NCI-H2107 (cell line): Measurements from ENCODE around the gene ASCC1.
"Not testable (repeated sequence)": the region's sequence is repeated elsewhere in the genome, so short reads cannot be mapped to it uniquely, and the experiment has no call there.

Experiments used
- DNase-seq: peaks from one replicate; lab custom pipeline; 2025; lab: John Stamatoyannopoulos, UW

The ASCC1 gene, protein sequence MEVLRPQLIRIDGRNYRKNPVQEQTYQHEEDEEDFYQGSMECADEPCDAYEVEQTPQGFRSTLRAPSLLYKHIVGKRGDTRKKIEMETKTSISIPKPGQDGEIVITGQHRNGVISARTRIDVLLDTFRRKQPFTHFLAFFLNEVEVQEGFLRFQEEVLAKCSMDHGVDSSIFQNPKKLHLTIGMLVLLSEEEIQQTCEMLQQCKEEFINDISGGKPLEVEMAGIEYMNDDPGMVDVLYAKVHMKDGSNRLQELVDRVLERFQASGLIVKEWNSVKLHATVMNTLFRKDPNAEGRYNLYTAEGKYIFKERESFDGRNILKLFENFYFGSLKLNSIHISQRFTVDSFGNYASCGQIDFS

DNA sequence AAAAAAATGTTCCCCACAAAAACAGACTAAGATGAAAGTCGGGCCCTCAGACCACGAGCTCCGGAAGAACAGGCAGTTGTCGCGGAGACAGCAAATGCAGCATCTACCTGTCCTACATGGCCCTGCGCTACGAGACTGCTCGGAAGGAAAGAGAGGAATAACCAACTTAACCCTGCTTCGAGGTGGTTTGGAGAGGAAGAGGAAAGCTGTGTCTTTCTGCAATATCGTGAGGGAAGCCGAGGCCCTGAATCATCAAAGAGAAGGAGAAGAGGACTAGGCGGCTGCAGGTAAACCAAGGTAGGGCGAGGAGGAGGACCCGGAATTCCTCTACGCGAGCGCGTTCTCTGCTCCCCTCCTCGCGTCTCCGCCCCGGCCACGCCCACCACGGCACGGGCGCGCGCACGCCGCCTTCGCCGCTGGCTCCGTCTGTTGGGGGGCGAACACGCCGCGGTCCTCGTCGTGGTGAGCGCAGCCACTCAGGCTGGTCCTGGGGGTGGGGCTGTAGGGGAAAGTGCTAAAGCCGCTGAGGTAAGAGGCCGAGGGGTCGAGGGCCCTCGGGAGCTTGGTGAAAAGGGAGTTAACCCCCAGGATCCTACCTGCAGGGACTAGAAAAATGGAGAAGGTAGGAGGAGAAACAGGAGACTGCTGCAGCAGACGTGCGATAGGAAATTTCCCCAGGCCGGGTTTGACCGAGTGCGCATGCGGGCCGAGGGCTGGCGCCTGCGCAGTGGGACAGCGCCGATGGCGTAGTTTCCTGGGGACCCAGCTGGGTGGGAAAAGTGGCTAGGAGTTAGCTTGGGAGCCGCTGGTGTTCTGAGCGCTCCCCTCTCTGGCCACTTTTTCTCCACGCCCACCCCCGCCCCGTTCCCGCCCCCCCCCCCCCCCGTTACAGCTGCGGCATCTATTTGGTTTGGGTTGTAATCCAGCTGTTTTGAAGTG, at the start of gene ASCC1, which contains the start of gene ANAPC16:
Gene ASCC1 (minus strand): TSS at position 666 of the 939 bp plus-strand sequence. CDS start 2,978 bp downstream, outside the sequence.
Gene ANAPC16 (plus strand): TSS at position 402 of the 939 bp plus-strand sequence. CDS start 7,903 bp downstream, outside the sequence.
- peak; percentile 78 for DNase-seq

DNA sequence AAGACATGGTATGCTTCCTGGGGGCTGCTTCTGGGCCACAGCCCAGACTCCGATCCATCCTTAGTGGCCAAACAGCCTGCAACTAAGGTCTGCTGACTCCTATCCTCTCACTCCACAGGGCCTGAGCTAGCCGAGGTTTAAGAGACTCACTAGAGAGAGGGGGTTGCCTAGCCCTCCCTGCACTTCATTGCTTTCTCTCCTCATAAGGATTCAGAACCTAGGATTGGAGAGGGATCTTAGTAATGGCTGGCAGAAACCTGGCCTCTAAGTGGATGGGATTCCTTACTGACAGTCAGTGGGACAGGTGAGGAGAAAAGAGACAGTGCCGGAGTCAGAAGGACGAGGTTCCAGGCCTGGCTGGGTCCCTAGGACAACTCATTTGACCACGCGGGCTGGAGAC, 49.4 kb upstream of the ASCC1 start:
- DNase-seq: no peak

DNA sequence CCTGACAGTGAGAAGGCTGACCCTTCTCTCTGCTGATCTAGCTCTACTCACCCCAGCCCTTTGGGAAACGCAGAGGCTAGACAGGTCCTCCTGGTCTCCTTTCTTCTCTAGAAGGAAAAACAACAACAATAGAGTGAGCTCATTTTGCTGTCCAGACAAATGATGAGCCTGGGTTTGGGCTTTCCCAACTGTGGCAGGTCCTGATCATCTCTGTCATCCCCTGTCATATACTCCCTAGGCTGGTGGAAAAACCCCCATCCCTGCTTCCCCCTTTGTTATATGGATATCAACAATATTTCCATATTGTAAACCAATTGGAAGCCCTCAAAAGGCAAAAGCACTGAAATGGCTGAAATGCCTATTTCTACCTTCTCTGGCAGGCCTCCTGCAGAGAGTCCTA, 48.5 kb upstream of the ASCC1 start:
- no peak for DNase-seq

DNA sequence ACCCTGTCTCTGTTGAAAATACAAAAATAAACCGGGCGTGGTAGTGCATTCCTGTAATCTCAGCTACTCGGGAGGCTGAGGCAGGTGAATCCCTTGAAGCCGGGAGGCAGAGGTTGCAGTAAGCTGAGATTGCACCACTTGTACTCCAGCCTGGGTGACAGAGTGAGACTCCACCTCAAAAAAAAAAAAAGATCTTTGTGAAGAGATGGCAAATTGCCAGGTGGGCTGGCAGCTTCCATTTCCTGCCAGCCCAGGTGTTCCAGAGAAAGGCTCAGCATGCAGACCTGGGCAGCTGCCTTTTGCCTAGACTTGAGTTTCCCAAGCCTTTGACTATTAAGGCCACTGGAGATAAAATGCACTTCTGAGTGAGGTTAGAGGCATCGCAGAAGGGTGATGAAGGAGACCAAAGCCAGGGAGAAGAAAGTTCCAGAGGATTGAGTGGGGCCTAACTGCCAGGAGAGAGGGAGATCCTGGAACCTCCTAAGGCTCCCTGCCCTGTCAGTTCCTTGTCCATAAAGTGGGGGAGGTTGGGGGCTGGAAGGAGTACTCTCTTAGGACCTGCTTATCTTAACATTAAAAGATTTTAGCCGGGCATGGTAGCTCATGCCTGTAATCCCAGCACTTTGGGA, 47.7 kb upstream of the ASCC1 start:
- DNase-seq: peak; percentile 79

DNA sequence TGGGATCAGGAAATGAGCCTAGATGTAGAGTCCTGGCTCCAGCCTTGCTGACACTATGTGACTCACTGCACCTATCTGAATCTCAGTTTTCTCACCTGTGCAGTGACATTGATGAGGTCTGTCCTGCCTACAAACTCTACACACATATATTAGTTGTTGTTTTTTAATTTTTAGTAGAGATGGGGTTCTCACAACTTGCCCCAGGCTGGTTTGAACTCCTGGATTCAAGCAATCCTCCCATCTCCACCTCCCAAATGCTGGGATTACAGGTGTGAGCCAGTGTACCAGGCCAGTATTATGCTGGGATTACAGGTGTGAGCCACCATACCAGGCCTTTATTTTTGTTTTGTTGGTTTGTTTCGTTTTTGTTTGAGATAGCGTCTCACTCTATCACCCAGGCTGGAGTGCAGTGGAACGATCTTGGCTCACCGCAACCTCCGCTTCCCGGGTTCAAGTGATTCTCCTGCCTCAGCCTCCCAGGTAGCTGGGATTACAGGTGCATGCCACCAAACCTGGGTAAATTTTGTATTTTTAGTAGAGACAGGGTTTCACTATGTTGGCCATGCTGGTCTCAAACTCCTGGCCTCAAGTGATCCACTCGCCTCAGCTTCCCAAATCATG, 45.8 kb upstream of the ASCC1 start:
- no peak for DNase-seq

DNA sequence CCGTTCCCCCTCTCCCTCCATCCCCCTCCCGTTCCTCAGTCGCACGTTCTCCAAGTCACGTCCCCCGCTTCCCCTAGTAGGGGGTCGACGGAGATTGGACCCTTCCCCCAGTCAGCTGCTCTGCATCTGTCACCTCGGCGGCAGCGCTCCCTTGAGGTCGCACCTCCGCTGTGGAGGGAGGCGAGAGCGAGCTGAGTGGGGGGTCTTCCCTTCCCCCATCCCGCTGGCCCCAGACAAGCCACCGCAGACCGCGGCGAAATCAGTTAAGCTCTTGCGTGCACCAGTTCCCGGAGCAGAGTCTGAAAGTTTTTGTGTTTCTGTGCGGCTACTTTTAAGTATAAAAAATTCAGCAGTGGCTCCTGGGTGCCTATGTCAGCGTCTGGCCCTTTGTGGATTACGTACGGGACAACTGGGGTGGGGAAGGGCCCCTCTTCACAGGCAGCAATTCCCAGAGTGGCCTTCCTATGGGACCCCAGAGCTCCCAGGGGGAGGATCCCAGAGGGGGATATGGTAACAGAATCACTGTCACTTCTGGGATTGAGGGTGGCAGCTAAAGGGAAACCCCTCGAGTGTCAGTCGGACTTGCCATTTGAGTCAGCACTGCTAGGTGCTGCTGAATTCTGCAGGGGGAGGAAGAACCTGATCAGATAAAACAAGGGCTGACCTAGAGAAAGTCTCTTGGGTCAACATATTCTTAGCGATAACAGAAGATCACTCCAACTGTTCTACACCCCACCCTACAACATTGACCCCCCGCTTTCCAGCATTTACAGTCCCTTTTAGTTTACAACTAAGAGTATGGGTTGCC, 45.1 kb upstream of the ASCC1 start:
- no peak for DNase-seq

DNA sequence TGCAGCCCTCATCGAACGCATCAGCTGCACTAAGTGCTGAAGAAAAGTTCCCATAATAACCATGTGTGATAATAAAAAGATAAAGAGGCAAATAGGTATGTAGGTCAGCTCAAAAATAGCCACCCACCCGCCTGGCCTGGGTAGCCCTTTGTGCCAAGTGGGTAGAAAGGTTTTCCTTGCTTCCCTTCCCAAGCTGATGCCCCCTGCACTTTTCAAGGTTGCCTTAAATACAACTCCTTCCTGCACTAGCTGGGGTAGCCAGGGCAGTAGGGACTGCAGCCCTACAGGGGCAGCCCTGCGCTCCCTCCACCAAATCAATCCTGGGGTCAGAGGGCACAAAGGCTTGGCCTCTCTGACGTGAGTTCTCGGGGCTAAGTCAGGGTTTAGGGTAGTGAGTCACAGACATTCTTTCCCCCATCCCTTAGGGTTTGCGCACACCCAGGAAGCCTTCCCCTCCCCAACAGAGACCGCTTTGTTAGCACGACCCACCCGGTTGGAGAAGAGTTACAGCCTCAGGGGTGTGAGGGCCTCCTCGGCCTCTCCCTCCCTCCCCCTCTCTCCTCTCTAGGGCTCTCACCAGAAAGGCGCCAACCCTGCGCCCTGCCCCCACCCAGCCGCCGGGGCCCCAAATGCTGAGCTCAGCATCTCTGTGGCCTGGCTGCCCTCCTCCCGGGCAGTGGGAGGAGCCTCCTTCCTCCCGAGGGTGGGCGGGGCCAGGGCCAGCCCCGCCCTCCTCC, 44.3 kb upstream of the ASCC1 start:
- peak; percentile 13 for DNase-seq

DNA sequence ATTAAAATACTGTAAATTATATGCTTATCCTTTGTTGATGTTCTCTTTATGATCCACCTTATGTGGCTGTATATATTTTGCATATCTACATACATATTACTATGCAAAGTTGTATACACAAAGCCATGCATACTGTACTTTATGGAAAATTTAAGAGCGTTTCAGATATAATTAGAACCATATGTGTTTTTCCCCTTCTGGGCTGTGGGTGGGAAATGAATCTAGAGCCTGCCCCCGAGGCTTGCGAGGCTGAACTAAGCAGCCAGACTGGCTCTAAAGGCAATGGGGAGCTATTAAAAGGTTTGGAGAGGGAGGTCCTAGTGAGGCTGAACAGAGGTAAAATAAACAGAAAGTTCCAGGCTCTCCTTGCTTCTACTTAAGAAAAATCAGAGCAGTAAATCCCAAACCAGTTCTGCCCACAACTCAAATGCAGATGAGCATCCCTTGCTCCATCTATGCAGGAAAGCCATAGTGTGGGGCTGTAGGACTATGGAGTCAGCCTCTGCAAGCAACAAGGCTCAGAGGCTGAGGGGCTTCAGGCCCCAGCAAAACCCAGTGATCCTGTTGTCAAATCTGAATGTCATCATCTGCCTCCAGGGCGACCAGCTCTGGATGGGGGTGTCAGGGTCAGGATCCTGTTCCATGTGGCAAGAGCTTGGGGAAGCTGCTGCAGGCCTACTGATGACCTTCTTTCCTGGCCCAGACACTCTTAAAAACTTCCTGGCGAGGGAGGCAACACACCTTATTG, 43.6 kb upstream of the ASCC1 start:
- DNase-seq: no peak

DNA sequence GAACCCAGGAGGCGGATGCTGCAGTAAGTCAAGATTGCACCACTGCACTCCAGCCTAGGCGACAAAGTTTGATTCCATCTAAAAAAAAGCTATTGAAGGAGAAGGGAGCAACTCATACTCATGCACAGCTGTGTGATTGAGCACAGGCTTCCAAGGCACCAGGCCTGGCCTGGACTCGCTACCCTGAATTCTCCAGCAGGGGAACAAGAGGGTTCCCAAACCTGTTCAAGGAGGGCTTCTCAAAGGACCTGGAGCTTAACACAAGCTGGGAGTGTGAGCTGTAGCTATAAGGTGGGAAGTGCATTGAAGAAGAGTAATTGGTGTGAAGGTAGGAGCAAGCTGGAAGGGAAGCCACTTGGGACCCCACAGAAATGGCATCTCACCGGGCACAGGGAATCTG, 42.5 kb upstream of the ASCC1 start:
- DNase-seq: no peak

DNA sequence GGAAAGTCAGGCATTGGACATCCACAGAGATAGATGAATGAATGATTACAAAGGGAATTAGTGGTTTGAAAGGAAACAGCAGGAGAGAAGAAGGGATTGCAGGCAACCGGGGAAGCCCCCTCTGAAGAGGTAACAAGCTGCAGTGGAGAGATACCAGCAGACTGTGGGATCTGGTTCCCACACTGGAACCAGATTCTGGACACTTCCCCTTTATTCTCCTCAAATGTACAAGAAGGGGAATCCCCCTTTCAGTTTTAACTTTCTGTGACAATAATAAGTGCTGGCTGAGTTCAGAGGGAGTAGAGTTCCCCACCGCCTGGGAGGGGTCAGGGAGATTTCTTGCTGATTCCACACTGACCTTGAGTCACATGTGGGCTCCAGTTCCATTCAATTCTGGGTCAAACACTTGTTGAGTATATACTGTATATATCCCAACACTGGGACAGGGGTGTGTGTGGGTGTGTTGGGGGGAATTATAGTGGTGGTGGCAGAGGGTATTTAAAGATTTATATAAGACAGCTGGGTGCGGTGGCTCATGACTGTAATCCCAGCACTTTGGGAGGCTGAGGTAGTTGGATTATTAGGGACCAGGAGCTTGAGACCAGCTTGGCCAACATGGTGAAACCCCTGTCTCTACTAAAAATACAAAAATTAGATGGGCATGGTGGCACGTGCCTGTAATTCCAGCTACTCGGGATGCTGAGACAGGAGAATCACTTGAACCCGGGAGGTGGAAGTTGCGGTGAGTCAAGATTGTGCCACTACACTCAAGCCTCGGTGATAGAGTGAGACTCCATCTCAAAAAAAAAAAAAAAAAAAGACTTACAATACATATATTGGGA, 41.2 kb upstream of the ASCC1 start:
- DNase-seq: no peak

DNA sequence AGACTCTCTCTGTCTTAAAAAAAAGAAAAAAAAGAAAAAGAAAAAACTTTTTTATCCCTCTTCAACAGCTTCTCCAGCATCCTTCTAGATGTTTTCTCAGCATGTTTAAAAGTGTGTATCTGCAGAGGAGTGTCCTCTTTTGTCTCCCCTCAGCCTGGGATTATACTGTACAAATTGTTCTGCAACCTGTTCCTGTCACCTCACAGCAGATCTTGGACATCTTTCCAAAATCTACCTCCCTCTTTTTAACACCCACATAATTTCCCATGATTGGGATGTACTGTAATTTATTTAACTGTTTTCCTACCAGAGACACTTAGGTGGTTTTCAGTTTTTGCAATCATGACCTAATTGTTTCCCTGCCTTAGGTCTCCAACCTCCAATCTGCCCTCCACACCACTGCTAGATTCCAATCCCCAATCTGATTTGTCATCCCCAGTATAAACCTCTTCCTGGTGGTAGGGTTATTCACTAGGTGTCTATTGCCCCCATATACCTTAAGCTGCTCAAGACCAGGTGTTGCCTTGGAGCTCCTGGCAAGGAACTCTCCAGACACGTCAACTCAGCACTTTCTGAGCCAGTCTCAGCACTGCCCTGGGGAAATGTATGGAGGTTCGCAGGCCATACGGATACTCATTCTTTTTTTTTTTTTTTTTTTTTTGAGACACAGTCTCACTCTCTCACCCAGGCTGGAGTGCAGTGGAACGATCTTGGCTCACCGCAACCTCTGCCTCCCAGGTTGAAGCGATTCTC, 40.1 kb upstream of the ASCC1 start:
- DNase-seq: no peak

DNA sequence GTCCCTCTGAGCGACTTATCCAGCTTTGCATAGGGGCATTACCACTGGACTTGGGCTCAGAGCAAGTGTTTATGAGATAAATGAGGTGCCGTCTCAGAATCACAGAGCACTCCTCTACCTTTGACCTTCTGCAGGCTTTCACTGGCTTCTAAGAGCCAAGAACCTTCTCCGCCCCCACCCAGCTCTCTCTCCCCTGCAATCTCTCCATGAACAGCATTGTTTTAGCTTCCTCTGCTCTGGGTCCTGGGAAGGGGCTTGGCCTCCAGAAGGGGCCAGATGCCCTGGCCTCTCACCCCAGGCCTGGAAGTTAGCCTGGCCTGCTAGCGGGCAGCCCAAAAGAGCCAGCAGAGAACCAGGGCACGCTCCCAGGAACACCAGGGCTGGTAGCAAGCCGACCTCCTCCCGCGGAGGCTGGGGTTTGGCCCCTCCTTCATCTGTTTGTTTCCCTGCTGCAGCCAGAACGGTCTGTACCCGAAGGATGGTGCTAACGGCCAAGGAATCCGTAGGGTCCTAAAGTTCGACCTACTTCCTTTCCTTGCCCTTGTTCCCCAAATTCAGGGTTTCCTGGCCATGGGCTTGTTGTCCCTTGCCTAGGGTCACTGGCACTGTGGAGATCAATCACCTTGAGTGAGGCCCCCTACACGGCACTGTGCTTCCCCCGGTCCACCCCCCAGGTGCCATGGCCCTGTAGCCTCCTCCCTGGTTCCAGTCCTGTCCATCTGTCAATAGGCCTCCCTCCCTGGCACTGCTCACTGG, 38.9 kb upstream of the ASCC1 start:
- DNase-seq: no peak

DNA sequence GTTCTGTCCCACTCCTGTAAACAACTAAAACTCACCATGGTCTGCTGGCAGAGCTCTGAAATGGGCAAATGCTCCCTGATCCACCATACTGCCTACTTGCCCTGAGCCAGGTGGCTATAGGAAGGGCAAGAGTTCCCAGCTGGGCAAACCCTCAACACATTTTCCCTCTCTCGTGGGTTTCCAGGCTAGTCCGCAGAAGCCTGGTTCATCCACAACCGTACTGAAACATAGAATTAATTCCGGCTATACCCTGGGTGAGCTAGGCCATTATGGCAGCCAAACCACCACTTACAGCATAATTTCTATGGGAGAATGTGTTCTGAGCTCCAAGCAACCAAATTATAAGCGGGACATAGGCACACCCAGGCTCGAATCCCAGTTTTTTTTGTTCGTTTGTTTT, 37.5 kb upstream of the ASCC1 start:
- DNase-seq: no peak

DNA sequence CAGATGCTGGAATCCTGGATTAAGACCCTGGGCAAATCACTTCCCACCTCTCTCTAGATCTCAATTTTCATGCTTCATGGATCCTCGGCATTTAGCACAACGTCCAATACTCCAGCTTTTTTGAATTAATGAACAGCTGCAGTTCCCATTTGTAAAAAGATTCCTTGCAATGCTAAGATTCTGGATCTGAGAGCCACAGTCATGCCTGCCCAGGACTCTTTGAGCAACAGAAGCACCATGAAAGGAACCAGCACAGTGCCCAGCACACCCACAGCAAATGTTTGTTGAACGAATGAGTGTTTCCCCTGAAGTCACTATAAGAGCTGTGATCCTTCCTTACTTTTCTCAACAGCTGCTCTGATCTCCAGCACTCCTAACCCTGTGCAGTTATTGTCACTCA, 36.9 kb upstream of the ASCC1 start:
- DNase-seq: no peak

DNA sequence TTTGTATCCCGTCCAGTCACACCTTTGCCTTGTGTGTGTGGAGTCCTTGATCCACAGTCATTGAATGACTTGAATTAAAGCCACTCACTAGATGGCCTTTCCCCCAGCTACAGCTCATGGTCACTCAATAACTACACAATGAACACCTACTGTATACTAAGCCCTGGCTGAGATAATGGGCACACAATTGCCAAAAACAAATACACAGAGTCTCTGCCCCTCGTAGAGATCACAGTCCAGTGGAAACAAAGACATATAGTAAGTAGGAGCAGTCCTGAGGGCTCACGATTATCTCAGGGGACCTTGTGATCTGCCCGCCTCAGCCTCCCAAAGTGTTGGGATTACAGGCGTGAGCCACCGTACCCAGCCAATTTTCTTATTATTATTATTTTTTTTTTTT, 35.6 kb upstream of the ASCC1 start:
- no peak for DNase-seq

DNA sequence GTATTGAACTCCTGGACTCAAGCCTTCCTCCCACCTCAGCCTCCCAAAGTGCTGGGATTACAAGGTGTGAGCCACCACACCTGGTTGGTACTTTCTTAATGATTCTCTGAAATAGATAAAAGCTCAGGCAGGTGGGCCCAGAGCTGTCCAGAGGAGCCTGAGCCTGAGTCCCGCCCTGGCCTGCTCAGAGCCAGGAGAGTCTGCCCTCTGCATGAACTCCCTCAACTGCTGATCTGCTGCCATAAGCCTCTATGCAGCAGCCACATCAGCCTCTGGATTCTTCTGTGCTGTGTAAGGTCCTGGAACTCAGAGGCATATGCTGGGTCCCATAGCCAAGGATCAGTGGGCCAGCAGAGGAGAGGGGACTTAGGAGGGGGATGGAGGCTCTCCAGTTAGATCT, 34.6 kb upstream of the ASCC1 start:
- no peak for DNase-seq

DNA sequence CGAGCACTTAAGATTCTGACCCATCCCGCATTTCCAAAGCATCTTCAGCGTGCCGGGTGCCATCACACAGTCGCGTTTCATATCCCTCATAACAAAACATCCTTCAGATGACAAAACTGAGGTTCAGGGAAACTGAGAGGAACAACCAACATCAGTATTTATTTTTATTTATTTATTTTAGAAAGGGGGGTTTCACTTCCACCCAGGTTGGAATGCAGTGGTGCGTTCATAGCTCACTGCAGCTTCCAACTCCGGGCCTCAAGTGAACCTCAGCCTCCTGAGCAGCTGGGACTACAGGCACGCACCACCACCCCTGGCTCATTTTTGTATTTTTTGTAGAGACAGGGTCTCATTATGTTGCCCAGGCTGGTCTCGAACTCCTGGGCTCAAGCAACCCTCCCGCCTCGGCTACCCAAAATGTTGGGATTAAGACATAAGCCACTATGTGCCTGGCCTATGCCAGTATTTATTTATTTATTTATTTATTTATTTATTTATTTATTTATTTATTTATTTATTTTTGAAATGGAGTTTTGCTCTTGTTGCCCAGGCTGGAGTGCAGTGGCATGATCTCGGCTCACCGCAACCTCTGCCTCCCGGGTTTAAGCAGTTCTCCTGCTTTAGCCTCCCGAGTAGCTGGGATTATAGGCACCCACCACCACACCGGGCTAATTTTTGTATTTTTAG, 33.2 kb upstream of the ASCC1 start:
- not testable (repeated sequence) for DNase-seq
